Activated T-helper 2 cell treated with anti-CD3 and anti-CD28 coated beads, Interferon-gamma antibody, Interleukin-2, Interleukin-4, amounts not matched to agents 10 μg/mL and 5 μg/mL and 100 μg/mL, durations not matched to agents 14 hours and 24 hours and 36 hours (primary cell): ENCODE measurements around the gene LTF. TPM values are rescaled to one million over a fixed set of nuclear protein-coding genes. Genes with fewer than 3 reads are reported as not detected.
"Not testable (repeated sequence)": the region's sequence is repeated elsewhere in the genome, so short reads cannot be mapped to it uniquely, and the experiment has no call there.

Source experiments
- DNase-seq: peaks from one replicate; pipeline ENCODE4 v3.0.0; 2021; ENCODE audit warnings: low spot score
- H3K27ac Mint-ChIP-seq: one replicate; pipeline ENCODE4 v1.8.0; 2021; ENCODE audit warnings: mixed read lengths
- H3K27me3 Mint-ChIP-seq: one replicate; pipeline ENCODE4 v1.8.0; 2021; ENCODE audit warnings: low read depth, mixed read lengths
- H3K36me3 Mint-ChIP-seq: one replicate; pipeline ENCODE4 v1.8.0; 2021; ENCODE audit warnings: low read depth, mixed read lengths
- H3K4me1 Mint-ChIP-seq: one replicate; pipeline ENCODE4 v1.8.0; 2021; ENCODE audit warnings: low read depth, mixed read lengths
- H3K4me3 Mint-ChIP-seq: one replicate; pipeline ENCODE4 v1.8.0; 2021; ENCODE audit warnings: low read depth, mild to moderate bottlenecking, moderate library complexity, mixed read lengths
- H3K9me3 Mint-ChIP-seq: one replicate; pipeline ENCODE4 v1.8.0; 2021; ENCODE audit warnings: mixed read lengths
- intact Hi-C: fragments of 100-400 bp; cut with micrococcal nuclease; formaldehyde crosslinking; loops from one replicate; pipeline ENCODE4 v1.15.1; 2023
- total RNA-seq: library from RNA; stranded (reverse); gene quantifications from 2 replicates; pipeline ENCODE4 v1.2.3, GENCODE V29; 2022

Gene LTF
- total RNA-seq, 1 donor from 2014 or later, result not detected

DNA sequence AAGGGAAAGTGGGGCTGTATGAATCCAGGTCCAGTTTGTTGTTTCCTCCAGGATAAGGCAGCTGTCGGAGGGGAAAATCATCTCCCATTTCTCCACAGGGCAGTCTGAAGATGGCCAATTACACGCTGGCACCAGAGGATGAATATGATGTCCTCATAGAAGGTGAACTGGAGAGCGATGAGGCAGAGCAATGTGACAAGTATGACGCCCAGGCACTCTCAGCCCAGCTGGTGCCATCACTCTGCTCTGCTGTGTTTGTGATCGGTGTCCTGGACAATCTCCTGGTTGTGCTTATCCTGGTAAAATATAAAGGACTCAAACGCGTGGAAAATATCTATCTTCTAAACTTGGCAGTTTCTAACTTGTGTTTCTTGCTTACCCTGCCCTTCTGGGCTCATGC, 56.7 kb downstream of the LTF start:
- Mint-ChIP-seq H3K4me1 (peaks cover 27% of the 10 kb centered on the region), H3K36me3 (no peaks in the 10 kb centered on the region), H3K27me3 (peaks cover 19% of the 10 kb centered on the region), H3K9me3 (no peaks in the 10 kb centered on the region), H3K27ac (peak overlapping the region; percentile 21), H3K4me3 (peak overlapping the region; percentile 37)
- DNase-seq, result no peak
- intact Hi-C loops, result no loop called here

DNA sequence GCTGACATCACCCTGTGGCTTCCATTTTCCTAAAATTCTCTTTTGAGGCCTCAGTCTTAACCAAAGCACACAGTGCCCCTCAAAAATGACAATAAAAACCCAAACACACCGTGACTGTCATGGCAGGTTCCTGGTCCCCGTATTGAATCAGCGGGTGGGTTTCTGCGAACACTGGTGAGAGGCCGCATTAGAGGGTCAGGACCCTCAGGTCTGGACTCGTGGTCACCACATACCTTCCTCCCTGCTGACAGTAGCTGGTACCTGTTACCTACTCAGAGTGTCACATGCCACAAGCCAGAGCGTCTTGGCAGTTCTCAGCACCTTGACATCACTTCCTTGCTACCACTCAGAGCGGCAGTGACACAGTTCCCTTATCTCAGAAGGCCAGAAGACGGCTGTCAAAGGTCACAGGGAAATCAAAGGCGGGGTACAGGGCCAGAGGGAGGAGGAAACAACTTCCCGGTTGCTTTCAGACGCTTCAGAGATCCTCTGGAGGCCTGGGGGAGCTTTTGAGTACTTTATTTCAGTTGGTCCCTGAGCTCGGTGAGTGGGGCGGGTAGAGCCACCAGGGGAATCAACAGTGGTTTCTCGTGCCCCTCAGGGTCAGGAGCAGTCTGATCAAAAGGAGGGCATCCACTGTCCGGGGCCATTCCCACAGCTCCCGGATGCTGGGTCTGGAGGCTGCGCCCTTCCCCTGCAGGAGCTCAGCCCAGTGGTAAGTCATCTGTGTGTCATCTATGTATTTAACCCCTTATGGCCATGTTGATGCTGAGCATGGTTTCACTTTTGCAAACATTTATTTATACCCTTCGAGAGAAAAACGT, 57.7 kb downstream of the LTF start, which contains the start of the genes CCR5AS and CCRL2:
Gene CCR5AS (minus strand): TSS at position 279 of the 824 bp plus-strand sequence.
Gene CCRL2 (plus strand): TSS at position 472 of the 824 bp plus-strand sequence. CDS start 821 bp downstream, outside the sequence.
- Mint-ChIP-seq H3K9me3 (no peaks in the 10 kb centered on the region), H3K36me3 (no peaks in the 10 kb centered on the region), H3K27me3 (peaks cover 14% of the 10 kb centered on the region), H3K4me3 (peak within 1 kb of the TSS; percentile 73), H3K27ac (peak within 1 kb of the TSS; percentile 80), H3K4me1 (peaks cover 27% of the 10 kb centered on the region)
- DNase-seq, result peak; percentile 32
- intact Hi-C loops, result no loop called here

DNA sequence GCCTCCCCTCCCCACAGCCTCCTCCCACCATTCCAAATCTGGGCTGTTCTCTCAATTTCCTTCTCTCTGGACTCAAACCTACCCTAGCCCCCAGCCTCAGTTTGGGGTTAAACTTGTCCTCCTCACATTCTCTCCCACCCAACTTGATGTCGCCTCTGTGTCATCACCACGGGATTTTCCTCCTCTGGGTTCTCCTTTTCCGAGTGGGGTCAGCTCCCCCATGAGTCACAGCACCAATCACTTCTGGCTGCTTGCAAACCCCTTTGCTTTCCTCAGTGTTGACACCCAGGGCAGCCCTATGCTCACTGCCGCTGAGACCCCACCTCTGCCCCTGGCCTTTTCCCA, 58.3 kb downstream of the LTF start:
- H3K27me3 Mint-ChIP-seq, result peaks cover 14% of the 10 kb centered on the region
- H3K9me3 Mint-ChIP-seq, result no peaks in the 10 kb centered on the region
- H3K4me3 Mint-ChIP-seq, result no peak overlapping the region
- H3K27ac Mint-ChIP-seq, result no peak overlapping the region
- DNase-seq, result no peak
- peaks cover 27% of the 10 kb centered on the region for H3K4me1 Mint-ChIP-seq
- no peaks in the 10 kb centered on the region for H3K36me3 Mint-ChIP-seq
- intact Hi-C loops, result no loop called here

DNA sequence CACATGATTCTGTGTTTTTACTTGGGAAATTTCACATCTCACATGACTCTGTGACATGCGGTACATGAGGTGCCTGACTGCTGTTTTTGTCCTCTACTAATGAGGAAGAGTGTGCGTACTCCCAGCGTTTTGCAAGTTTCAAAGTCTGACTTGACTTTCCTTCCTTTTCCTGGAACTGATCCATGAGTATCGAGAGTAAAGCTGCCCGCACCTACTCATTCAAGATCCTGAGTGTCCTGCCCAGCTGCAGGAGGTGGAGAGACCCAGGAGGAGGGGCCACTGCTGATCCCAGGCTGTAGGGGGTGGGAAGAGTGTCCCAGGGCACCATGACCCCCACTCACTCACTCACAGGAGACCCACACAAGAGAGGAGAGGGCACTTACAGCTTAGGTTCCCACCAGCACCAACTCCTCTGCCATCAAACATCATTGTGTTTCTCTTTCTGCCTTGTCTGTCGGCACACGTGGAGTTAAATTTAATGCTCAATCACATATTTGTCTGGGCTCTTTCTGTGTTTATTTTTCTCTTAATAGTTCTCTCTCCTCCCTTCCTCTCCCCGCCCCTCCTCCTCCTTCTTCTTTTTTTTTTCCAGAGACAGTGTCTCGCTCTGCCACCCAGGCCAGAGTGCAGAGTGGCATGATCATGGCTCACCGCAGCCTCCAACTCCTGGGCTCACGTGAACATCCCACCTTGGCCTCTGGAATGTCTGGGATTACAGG, 59.2 kb downstream of the LTF start:
- DNase-seq, result no peak
- no peak overlapping the region for H3K27ac Mint-ChIP-seq
- intact Hi-C loops, result no loop called here
- no peaks in the 10 kb centered on the region for H3K9me3 Mint-ChIP-seq
- H3K36me3 Mint-ChIP-seq, result no peaks in the 10 kb centered on the region
- peaks cover 25% of the 10 kb centered on the region for H3K4me1 Mint-ChIP-seq
- peaks cover 9% of the 10 kb centered on the region for H3K27me3 Mint-ChIP-seq
- no peak overlapping the region for H3K4me3 Mint-ChIP-seq

DNA sequence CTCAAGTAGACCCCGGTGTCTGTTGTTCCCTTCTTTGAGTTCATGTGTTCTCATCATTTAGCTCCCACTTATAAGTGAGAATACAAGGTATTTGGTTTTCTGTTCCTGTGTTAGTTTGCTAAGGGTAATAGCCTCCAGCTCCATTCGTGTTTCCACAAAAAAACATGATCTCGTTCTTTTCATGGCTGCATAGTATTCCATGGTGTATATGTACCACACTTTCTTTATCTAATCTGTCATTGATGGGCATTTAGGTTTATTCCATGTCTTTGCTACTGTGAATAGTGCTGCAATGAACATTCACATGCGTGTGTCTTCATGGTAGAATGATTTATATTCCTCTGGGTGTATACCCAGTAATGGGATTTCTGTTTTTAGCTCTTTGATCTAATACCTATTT, 61.8 kb downstream of the LTF start:
- not testable (repeated sequence) for H3K27me3 Mint-ChIP-seq, H3K27ac Mint-ChIP-seq, DNase-seq

DNA sequence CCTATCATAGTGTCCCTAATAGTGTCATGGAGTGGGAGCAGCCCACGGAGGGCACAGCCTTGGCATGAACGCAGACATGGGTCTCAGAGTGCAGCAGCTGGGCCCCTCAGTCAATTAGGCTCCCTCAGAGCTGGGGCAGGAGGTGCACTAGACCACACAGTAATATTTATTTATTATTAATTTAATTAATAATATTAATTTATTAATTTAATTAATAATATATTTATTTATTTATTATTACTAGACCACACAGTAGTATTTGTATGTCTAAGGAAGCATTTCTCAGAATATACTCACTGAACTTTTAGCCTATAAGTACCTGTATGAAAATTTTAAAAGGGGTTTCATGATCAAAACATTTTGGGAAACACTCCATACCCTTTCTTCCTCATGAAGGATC, 63.1 kb downstream of the LTF start:
- intact Hi-C loops, result no loop called here
- peaks cover 13% of the 10 kb centered on the region for H3K27me3 Mint-ChIP-seq
- DNase-seq, result no peak
- H3K9me3 Mint-ChIP-seq, result no peaks in the 10 kb centered on the region
- no peak overlapping the region for H3K4me3 Mint-ChIP-seq
- H3K4me1 Mint-ChIP-seq, result peaks cover under 1% of the 10 kb centered on the region
- no peaks in the 10 kb centered on the region for H3K36me3 Mint-ChIP-seq
- no peak overlapping the region for H3K27ac Mint-ChIP-seq

More for the DNA sequence above, 61.8 kb downstream of the LTF start:
- peaks cover 12% of the 10 kb centered on the region for H3K4me1 Mint-ChIP-seq
- H3K9me3 Mint-ChIP-seq, H3K36me3 Mint-ChIP-seq, H3K4me3 Mint-ChIP-seq, intact Hi-C loops: not testable (repeated sequence)

DNA sequence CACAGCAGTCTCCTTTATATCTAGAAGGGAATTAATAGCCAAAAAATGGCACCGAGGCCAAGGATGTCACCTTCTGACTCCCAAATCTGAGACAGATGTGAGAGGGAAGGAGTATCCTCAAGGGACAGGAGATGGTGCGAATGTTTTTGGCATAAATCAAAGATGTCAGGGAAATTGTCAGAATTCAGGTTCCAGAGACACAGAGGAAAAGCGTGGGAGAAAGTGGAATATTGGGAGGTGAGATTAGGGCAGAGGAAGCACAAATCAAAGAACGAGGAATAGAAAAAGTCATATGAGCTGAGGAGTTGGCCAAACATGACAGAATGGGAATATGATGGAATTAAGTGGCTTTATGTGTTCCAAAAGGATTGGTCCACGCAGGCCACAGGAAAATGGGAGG, 63.9 kb downstream of the LTF start:
- DNase-seq, result no peak
- intact Hi-C loops, result no loop called here
- Mint-ChIP-seq H3K4me3 (no peak overlapping the region), H3K4me1 (peaks cover 3% of the 10 kb centered on the region), H3K36me3 (no peaks in the 10 kb centered on the region), H3K27ac (no peak overlapping the region), H3K9me3 (no peaks in the 10 kb centered on the region), H3K27me3 (peaks cover 13% of the 10 kb centered on the region)

DNA sequence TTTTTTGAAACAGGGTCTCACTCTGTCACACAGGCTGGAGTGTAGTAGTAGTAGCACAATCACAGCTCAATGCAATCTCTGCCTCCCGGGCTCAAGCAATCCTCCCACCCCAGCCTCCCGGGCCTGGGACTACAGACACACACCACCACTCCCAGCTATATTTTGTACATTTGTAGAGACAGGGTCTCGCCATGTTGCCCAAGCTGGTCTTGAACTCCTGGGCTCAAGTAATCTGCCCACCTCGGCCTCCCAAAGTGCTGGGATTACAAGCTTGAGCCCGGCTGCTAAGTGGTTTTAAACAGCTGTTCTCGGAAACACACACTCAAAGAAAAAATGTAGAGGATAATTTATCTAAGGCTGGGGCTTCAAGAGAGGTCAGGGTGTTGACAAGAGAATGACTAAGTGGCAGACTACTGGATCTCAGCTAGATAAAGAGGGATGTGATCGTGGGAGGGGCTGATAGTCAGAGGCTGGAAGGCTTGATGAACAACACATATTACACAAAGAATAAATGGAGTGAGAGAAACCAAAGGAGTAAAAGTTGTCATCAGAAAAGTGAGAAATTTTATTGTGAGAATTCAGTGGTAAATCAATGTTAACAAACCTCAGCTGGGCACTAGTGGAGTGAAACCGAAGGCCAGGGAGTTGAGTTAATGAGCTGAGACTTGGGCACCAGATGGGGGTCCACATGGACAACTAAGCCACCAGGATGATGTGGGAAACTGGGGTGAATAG, 64.5 kb downstream of the LTF start:
- Mint-ChIP-seq H3K27ac (no peak overlapping the region), H3K4me3 (no peak overlapping the region), H3K9me3 (no peaks in the 10 kb centered on the region), H3K27me3 (peaks cover 17% of the 10 kb centered on the region), H3K4me1 (peaks cover 3% of the 10 kb centered on the region), H3K36me3 (no peaks in the 10 kb centered on the region)
- intact Hi-C loops, result no loop called here
- no peak for DNase-seq

DNA sequence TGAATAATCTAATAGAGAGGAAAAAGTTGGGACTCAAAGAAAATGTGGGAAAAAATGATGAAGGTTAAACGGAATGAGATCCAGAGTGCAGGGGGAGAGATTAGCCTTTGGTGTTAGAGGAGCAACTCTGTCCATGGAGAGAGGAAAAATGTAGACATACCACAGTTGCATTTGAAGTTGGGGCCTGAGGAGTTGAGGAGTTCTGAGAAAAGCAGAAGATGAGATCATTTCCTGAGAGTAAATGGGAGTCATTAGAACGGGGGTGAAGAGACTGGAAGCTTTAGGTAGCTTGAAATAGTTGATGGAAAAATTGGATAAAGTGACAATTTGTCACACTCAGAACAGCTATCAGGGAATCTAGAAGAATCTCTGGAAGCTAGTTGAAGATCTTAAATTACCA, 65.1 kb downstream of the LTF start:
- peaks cover 23% of the 10 kb centered on the region for H3K27me3 Mint-ChIP-seq
- no peaks in the 10 kb centered on the region for H3K36me3 Mint-ChIP-seq
- intact Hi-C loops, result no loop called here
- H3K4me3 Mint-ChIP-seq, result no peak overlapping the region
- DNase-seq, result no peak
- H3K27ac Mint-ChIP-seq, result no peak overlapping the region
- H3K4me1 Mint-ChIP-seq, result peaks cover 3% of the 10 kb centered on the region
- no peaks in the 10 kb centered on the region for H3K9me3 Mint-ChIP-seq

DNA sequence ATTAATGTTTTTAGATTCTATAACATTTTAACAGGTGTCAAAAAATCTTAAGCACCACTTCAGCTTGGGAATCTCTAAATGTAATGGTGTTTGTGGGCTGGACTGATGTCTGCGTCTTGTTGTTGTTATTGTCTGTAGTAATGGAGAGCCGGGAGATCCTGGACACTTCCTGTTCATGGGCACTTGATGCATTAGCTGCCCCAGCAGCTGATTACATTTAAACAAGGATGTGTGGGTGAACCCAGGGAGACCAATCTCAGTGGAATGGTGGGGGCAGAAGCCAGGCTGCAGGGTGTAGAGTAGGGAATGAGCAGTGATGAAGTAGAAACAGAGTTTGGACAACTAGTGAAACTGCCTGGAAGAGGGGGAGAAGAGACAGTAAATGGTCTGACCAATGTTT, 65.6 kb downstream of the LTF start:
- DNase-seq, result no peak
- H3K36me3 Mint-ChIP-seq, result no peaks in the 10 kb centered on the region
- H3K9me3 Mint-ChIP-seq, result no peaks in the 10 kb centered on the region
- H3K27me3 Mint-ChIP-seq, result peaks cover 26% of the 10 kb centered on the region
- intact Hi-C loops, result no loop called here
- H3K27ac Mint-ChIP-seq, result no peak overlapping the region
- no peak overlapping the region for H3K4me3 Mint-ChIP-seq
- peaks cover 3% of the 10 kb centered on the region for H3K4me1 Mint-ChIP-seq

DNA sequence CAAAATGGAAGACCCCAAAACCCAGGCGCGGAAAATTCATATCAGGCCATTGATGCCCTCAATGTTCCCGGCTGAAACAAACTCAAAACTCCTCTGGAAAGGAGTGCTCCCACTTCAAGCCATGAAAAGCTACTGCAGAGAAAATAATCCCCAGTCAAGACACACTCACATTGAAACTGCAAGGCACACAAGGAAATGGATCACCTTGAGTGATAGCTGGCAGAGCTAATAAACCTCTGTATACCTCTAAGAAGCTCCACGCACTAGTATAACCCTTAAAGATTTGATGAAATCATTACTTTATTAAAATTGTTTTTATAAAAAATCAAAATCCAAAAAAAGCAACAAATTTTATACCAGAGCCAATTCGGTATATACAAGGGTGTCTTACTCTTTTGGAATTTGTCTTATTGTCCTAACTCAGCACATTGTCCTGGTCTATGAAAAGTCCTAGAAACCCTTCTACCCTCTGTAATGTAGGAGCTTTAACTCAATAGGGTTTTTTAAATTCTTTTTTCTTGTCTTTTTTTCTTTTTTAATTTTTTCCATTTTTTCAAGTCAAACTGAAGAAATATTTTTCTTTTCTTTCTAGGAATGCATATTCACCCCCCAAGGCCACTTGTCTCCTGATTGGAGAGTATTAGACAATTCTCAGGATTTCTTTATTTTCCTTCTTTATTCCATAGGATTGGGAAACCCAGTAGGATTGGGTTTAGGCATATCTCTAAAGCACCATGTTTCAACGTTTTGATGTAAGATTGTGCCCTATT, 66.3 kb downstream of the LTF start:
- intact Hi-C loops, result no loop called here
- Mint-ChIP-seq H3K4me3 (no peak overlapping the region), H3K27me3 (peaks cover 27% of the 10 kb centered on the region), H3K9me3 (no peaks in the 10 kb centered on the region), H3K36me3 (no peaks in the 10 kb centered on the region), H3K27ac (no peak overlapping the region), H3K4me1 (peaks cover 3% of the 10 kb centered on the region)
- DNase-seq, result no peak

DNA sequence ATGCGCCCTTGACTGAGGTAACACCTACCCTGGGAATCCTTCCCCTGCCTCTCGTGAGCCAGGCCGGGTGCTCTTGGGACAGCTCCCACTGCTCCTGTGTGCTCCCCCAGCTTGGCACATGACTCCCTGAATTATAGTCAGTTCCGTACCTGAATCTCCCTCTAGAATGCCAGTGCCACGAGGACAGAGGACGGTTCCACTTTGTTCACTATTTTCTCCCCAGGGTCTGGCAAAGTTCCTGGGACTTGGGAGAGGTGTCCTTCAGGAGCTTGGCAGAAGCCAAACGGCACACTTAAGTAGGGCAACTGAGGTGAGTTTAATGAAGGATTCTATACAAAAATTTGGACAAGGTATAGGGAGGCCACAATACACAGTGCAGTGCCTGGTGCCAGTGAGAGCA, 67.6 kb downstream of the LTF start:
- no peak overlapping the region for H3K27ac Mint-ChIP-seq
- intact Hi-C loops, result no loop called here
- peaks cover 29% of the 10 kb centered on the region for H3K27me3 Mint-ChIP-seq
- no peak overlapping the region for H3K4me3 Mint-ChIP-seq
- H3K36me3 Mint-ChIP-seq, result no peaks in the 10 kb centered on the region
- no peak for DNase-seq
- H3K4me1 Mint-ChIP-seq, result peaks cover 3% of the 10 kb centered on the region
- no peaks in the 10 kb centered on the region for H3K9me3 Mint-ChIP-seq
